DOHH2 (cell line): ENCODE results near the gene HSD3B7.
A peak's percentile ranks its signal among the peaks of the same experiment; 100 is the strongest.

Experiments used
- H3F3A ChIP-seq: fragments of 200-600 bp; sonication (generic), shearing (Covaris generic); 2 replicates; pipeline ENCODE4 v1.6.0; 2016; ENCODE audit warnings: antibody characterized with exemption, mild to moderate bottlenecking; ENCODE audit not compliant: control insufficient read depth, insufficient read depth
- H3K27ac ChIP-seq: fragments of 200-600 bp; sonication (generic); 2 replicates; pipeline ENCODE4 v1.5.1; 2014; ENCODE audit warnings: low read depth, mild to moderate bottlenecking, low read length, moderate library complexity
- H3K27me3 ChIP-seq: fragments of 200-600 bp; sonication (generic); 2 replicates; pipeline ENCODE4 v1.6.1; 2014; ENCODE audit warnings: mild to moderate bottlenecking, low read length, mixed read lengths; ENCODE audit not compliant: control insufficient read depth
- H3K36me3 ChIP-seq: fragments of 200-600 bp; sonication (generic); 2 replicates; pipeline ENCODE4 v1.6.1; 2014; ENCODE audit warnings: mild to moderate bottlenecking, low read length, moderate library complexity, mixed read lengths; ENCODE audit not compliant: control insufficient read depth
- H3K4me1 ChIP-seq: fragments of 200-600 bp; sonication (generic); 2 replicates; pipeline ENCODE4 v1.6.1; 2014; ENCODE audit warnings: mild to moderate bottlenecking, low read length, mixed read lengths; ENCODE audit not compliant: control insufficient read depth
- H3K4me2 ChIP-seq: fragments of 200-600 bp; sonication (generic); 2 replicates; pipeline ENCODE4 v1.6.0; 2014; ENCODE audit warnings: mild to moderate bottlenecking, low read length, moderate library complexity
- H3K4me3 ChIP-seq: fragments of 200-600 bp; sonication (generic); 2 replicates; pipeline ENCODE4 v1.5.1; 2014; ENCODE audit warnings: mild to moderate bottlenecking, low read length, mixed read lengths
- H3K79me2 ChIP-seq: fragments of 200-600 bp; sonication (generic); 2 replicates; pipeline ENCODE4 v1.6.1; 2014; ENCODE audit warnings: mild to moderate bottlenecking, low read length, mixed read lengths; ENCODE audit not compliant: control insufficient read depth
- H3K9me2 ChIP-seq: fragments of 200-600 bp; sonication (generic); replicated peaks from 2 replicates; pipeline ENCODE4 v1.6.1; 2014; ENCODE audit warnings: mild to moderate bottlenecking, low read length, mixed read lengths; ENCODE audit not compliant: control insufficient read depth
- H3K9me3 ChIP-seq: fragments of 200-600 bp; sonication (generic); 2 replicates; pipeline ENCODE4 v1.6.1; 2014; ENCODE audit warnings: antibody characterized with exemption, low read length, mixed read lengths; ENCODE audit not compliant: control insufficient read depth, insufficient read depth
- H4K20me1 ChIP-seq: fragments of 200-600 bp; sonication (generic); 2 replicates; pipeline ENCODE4 v1.6.0; 2014; ENCODE audit warnings: low read depth, mild to moderate bottlenecking, antibody characterized with exemption, low read length, moderate library complexity; ENCODE audit not compliant: control insufficient read depth, insufficient read depth
- EZH2phosphoT487 ChIP-seq: fragments of 200-600 bp; sonication (generic); IDR thresholded peaks from 2 replicates; pipeline ENCODE4 v1.6.1; 2017; ENCODE audit warnings: borderline replicate concordance, mild to moderate bottlenecking, antibody characterized with exemption, low read length, moderate library complexity, mixed read lengths
- TF ChIP-seq, protein P1 (sequence below): fragments of 200-600 bp; sonication (generic); IDR thresholded peaks from one replicate; pipeline ENCODE4 v1.5.1; 2014; ENCODE audit warnings: antibody characterized with exemption, mild to moderate bottlenecking, low read depth, low read length; ENCODE audit not compliant: poor library complexity, severe bottlenecking

The HSD3B7 gene

DNA sequence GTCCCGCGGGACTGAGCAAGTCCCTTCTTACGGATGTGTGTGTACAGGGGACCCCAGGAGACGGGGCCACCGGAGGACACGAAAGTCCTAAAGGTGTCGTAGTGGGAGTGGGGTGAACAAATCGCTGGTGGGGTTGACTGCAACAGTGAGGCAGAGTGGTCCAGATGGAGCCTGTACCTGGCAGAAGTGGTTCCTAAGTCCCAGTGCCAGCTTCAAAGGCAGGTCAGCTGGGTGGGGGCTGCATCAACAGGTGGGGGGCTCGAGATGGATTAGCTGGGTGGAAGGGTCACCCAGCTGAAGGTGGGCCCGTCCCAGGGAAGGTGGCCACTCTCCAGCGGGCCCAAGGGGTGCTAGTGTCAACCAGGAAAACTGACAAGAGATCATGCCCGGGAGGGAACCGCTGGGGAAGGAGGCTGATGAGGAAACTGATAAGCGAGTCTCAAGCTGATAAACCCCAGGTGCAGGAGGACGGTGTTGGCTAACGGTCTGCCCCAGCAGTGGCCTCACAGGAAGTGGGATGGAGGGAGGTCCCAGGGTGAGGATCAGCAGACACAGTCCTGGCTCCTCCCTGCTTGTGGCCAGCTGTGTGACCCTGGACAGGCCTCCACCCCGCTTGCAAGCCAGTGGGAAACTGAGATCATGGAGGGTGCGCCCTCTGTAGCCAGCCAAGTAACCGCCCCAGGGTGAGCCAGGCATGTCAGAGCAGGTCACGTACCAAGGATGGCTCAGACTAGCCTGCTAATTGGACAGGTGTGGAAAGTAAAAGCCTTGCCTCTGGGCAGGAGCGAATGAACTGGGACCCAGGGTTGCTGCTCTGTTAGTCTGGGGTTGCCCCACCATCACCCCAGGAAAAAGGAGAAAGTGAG, 35.1 kb upstream of the HSD3B7 start:
- no peaks in the 10 kb centered on the region for H3K9me3 ChIP-seq
- no peaks in the 10 kb centered on the region for H3K9me2 ChIP-seq
- peaks cover 9% of the 10 kb centered on the region; the same call in 1 of the 2 replicates for H3K36me3 ChIP-seq
- TF ChIP-seq EZH2phosphoT487, result no peak
- TF ChIP-seq, protein P1, sequence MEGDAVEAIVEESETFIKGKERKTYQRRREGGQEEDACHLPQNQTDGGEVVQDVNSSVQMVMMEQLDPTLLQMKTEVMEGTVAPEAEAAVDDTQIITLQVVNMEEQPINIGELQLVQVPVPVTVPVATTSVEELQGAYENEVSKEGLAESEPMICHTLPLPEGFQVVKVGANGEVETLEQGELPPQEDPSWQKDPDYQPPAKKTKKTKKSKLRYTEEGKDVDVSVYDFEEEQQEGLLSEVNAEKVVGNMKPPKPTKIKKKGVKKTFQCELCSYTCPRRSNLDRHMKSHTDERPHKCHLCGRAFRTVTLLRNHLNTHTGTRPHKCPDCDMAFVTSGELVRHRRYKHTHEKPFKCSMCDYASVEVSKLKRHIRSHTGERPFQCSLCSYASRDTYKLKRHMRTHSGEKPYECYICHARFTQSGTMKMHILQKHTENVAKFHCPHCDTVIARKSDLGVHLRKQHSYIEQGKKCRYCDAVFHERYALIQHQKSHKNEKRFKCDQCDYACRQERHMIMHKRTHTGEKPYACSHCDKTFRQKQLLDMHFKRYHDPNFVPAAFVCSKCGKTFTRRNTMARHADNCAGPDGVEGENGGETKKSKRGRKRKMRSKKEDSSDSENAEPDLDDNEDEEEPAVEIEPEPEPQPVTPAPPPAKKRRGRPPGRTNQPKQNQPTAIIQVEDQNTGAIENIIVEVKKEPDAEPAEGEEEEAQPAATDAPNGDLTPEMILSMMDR, result peak; percentile 60
- peaks cover 5% of the 10 kb centered on the region; the same call in 1 of the 2 replicates for H3K79me2 ChIP-seq
- peaks cover 32% of the 10 kb centered on the region for H3K4me1 ChIP-seq
- no peaks in the 10 kb centered on the region for H3K27me3 ChIP-seq
- no peaks in the 10 kb centered on the region for H4K20me1 ChIP-seq
- peak overlapping the region; percentile 83 for H3K4me3 ChIP-seq
- H3K4me2 ChIP-seq, result peak overlapping the region; percentile 99
- peak overlapping the region; percentile 54 for H3K27ac ChIP-seq
- peaks cover 14% of the 10 kb centered on the region for H3F3A ChIP-seq

DNA sequence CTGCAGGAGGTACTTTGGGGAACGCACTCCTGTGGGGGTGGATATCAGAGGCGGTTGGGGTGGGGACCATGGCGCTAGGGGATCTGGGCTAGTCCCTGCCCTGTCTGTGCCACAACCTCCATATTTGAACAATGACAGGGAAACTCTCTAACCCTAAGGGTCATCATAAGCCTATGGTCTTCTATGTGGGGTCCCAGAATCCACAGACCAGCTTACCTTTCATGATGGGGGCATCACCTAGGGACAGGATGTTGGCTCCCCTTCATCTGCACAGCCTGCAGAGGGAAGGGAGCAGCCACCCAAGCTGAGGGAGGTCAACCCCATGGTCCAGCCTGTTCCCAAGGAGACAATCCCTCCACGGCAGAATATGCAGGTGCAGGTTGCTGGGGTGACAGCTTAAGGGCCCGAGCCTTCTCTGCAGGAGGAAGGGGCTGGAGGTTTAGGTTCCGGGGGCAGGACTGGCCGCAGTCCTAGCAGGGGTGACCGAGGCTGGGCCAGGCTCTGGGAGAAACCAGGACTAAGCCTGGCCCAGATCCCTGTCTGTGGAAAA, 34.4 kb upstream of the HSD3B7 start:
- Histone ChIP-seq H3K4me1 (peaks cover 32% of the 10 kb centered on the region), H3K4me3 (peak overlapping the region; percentile 83), H3K27ac (no peak overlapping the region), H3K9me3 (no peaks in the 10 kb centered on the region), H3K4me2 (peak overlapping the region; percentile 99), H3F3A (peaks cover 9% of the 10 kb centered on the region), H3K79me2 (peaks cover 5% of the 10 kb centered on the region; the same call in 1 of the 2 replicates), H3K36me3 (peaks cover 7% of the 10 kb centered on the region; the same call in 1 of the 2 replicates), H3K27me3 (no peaks in the 10 kb centered on the region), H4K20me1 (no peaks in the 10 kb centered on the region), H3K9me2 (no peaks in the 10 kb centered on the region)
- no peak for TF ChIP-seq EZH2phosphoT487

DNA sequence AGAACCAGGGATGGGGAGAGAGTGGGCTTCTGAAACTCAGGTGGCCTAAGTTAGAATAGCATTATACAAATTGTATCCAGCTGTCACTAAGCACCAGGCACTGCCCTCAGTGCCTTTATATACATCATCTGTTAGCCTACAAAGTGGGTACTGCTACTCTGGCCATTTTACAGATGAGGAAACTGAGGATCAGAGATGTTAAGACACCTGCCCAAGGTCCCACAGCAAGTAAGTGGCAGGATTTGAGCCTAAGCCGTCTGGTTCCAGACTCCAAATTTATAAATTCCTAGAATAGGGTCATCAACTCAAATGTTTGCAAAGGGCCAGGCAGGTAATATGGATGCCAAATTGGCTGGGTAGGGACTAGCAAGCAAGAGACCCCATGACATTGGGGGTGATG, 33.8 kb upstream of the HSD3B7 start:
- H3K27me3 ChIP-seq, result no peaks in the 10 kb centered on the region
- H3K9me2 ChIP-seq, result no peaks in the 10 kb centered on the region
- peaks cover 34% of the 10 kb centered on the region for H3K4me1 ChIP-seq
- no peak overlapping the region for H3K4me2 ChIP-seq
- no peaks in the 10 kb centered on the region for H4K20me1 ChIP-seq
- H3K9me3 ChIP-seq, result no peaks in the 10 kb centered on the region
- peaks cover 12% of the 10 kb centered on the region for H3F3A ChIP-seq
- H3K4me3 ChIP-seq, result no peak overlapping the region
- H3K36me3 ChIP-seq, result peaks cover 7% of the 10 kb centered on the region; the same call in 1 of the 2 replicates
- no peak for TF ChIP-seq EZH2phosphoT487
- TF ChIP-seq, protein P1, result no peak
- H3K27ac ChIP-seq, result no peak overlapping the region
- peaks cover 6% of the 10 kb centered on the region for H3K79me2 ChIP-seq

DNA sequence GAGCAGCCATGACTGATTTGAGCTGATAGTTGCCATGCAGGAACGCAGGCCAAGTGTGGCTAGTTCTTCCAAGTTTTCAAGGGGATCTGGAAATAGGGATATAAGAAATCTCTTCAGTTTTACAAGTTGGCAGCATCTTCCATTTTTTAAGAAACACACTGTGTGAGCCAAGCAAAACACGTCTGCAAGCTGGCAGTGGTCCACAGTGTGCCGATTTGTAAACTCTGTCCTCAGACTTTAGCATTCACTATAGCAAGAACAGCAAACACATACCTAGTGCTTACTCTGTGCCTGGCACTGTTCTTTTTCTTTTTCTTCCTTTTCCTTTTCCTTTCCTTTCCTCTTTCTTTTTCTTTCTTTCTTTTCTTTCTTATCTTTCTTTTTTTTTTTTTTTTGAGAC, 33.3 kb upstream of the HSD3B7 start:
- H3K4me1 ChIP-seq, result peaks cover 39% of the 10 kb centered on the region
- H3K79me2 ChIP-seq, result peaks cover 12% of the 10 kb centered on the region
- TF ChIP-seq EZH2phosphoT487, result no peak
- TF ChIP-seq, protein P1, result no peak
- no peak overlapping the region for H3K4me3 ChIP-seq
- no peaks in the 10 kb centered on the region for H3K9me3 ChIP-seq
- H3F3A ChIP-seq, result peaks cover 15% of the 10 kb centered on the region
- no peaks in the 10 kb centered on the region for H3K9me2 ChIP-seq
- peaks cover 9% of the 10 kb centered on the region; the same call in 1 of the 2 replicates for H3K36me3 ChIP-seq
- H3K4me2 ChIP-seq, result no peak overlapping the region
- no peaks in the 10 kb centered on the region for H4K20me1 ChIP-seq
- H3K27me3 ChIP-seq, result no peaks in the 10 kb centered on the region
- H3K27ac ChIP-seq, result no peak overlapping the region
